Measurements from ENCODE around the gene FOXRED2. TPM values are rescaled to one million over a fixed set of nuclear protein-coding genes. Genes with fewer than 3 reads are reported as not detected.
"Not testable (repeated sequence)": the region's sequence is repeated elsewhere in the genome, so short reads cannot be mapped to it uniquely, and the experiment has no call there.

Gene FOXRED2
- polyA plus RNA-seq, 3 donors = 25.7 to 29.8 (median 29.5) TPM

DNA sequence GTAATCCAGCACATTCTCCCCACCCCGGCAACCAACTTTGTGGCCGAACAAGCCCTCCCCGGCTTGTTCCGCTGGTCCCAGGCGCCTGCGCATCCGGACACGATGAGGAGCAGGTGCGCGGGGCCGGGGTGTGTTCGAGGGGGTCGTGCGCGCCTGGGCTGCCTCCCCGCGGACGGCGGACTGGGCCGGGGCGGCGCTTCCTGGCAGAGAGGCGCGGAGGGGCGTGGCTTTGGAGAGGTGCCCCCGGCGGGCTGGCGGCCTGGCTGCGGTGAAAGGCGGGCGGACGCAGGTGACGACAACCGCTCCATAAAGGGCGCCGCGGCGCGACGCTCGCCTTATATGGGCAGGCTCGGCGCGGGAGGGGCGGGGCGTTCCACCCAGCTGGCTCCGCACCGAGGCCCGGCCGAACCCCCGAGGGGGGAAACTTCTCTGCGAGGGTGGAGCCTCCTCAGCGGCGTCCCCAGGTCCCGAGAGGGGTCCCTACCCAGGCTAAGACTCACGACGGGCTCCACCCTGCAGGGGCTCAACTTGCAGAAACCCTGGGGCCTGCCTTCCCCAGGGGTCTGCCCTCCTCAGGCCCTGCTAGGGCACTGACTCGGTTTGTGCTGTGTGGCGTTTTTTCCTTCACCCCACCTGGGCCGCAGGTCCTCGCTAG lies 51.8 kb downstream of the FOXRED2 start:
- DNase-seq = peak; percentile 86

GRCh38 chr22:36453855-36454378 lies 52.9 kb downstream of the FOXRED2 start:
- no peak for DNase-seq

DNA sequence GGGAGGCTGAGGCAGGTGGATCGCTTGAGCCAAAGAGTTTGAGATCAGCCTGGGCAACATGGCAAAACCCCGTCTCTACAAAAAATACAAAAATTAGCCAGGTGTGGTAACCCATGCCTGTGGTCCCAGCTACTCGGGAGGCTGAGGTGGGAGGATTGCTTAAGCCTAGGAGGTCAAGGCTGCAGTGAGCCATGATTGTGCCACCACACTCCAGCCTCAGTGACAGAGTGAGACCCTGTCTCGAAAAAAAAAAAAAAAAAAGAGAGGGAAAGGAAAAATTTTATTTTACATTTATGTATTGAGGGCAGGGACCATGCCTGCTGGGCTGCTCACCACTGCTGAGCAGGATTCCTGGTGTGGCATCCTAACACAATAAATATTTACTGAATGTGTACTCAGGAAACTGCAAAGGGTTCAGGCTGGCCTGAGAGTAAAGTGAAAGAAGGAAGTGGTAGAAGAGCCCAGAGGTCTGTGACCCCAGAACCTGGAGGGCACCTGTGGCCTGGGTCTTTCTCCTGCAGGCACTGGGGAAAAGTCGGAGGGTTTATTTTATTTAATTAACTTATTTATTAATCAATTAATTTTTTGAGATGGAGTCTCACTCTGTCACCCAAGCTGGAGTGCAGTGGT lies 53.7 kb downstream of the FOXRED2 start:
- DNase-seq = not testable (repeated sequence)

GRCh38 chr22:36452250-36452977 lies 54.4 kb downstream of the FOXRED2 start:
- DNase-seq = no peak

GRCh38 chr22:36450923-36451322 lies 55.9 kb downstream of the FOXRED2 start:
- DNase-seq = not testable (repeated sequence)

GRCh38 chr22:36449596-36450175 lies 57.2 kb downstream of the FOXRED2 start:
- no peak for DNase-seq

- no peak for DNase-seq
Observed at GRCh38 chr22:36447632-36448031, 59.2 kb downstream of the FOXRED2 start.

- DNase-seq = no peak
Observed at GRCh38 chr22:36445158-36445668, 61.6 kb downstream of the FOXRED2 start.

GRCh38 chr22:36443198-36443770 lies 63.6 kb downstream of the FOXRED2 start:
- DNase-seq = no peak

- DNase-seq = no peak
Observed at GRCh38 chr22:36442506-36443197, 64.2 kb downstream of the FOXRED2 start.

DNA sequence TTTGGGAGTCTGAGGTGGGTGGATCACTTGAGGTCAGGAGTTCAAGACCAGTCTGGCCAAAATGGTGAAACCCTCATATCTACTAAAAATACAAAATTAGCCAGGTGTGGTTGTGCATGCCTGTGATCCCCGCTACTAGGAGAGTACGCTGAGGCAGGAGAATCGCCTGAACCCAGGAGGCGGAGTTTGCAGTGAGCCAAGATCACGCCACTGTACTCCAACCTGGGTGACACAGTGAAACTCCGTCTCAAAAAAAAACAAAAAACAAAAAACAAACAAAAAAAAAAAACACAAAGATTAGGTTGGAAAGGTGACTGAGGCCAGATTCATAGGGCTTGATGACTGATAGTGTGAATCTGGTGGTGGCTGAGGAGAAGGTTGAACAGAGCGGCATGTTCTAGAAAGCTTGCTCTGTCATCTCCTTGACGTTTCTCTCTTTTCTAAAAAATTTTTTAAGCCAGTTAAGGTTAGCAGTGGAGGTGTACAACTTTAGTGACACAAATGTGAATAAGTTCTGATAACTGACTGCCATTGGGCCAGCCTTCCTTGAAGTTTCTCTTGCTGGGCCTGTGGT lies 66.3 kb downstream of the FOXRED2 start:
- no peak for DNase-seq

- peak; percentile 66 for DNase-seq
Observed at GRCh38 chr22:36439481-36440271, 67.2 kb downstream of the FOXRED2 start.

Other genes with a start within 250 kb of the FOXRED2 start
- 100 to 1,000 TPM; 250 to 336 (median 293) TPM for gene MYH9, start 119.1 kb downstream of the FOXRED2 start, polyA plus RNA-seq (ENCODE audit: insufficient read length in 3 of 3)
- gene TXN2, start 25.4 kb downstream of the FOXRED2 start, polyA plus RNA-seq (ENCODE audit: insufficient read length in 3 of 3) = 100 to 1,000 TPM; 124 to 142 (median 126) TPM
- 100 to 1,000 TPM; 261 to 323 (median 296) TPM for gene EIF3D, start 22.1 kb upstream of the FOXRED2 start, polyA plus RNA-seq (ENCODE audit: insufficient read length in 3 of 3)
- not detected for gene CACNG2, start 196.7 kb upstream of the FOXRED2 start, polyA plus RNA-seq (ENCODE audit: insufficient read length in 3 of 3)